Endothelial cell of umbilical vein (primary cell): ENCODE measurements around the gene HPSE2.

Experiments used
- EZH2 ChIP-seq: IDR thresholded peaks from 2 replicates; pipeline ENCODE4 v1.6.1; 2012; ENCODE audit warnings: borderline replicate concordance, low read depth, mild to moderate bottlenecking, moderate library complexity, low read length, inconsistent platforms; ENCODE audit not compliant: severe bottlenecking
- POLR2A ChIP-seq: IDR thresholded peaks from 2 replicates; pipeline ENCODE4 v1.6.1; 2012; ENCODE audit warnings: low read depth, mild to moderate bottlenecking, control low read depth, low read length
- TF ChIP-seq, protein P1 (sequence below), 2 donors: IDR thresholded peaks; 1 replicate in 1 of 2; 2 replicates in 1 of 2; pipeline ENCODE4 v1.5.1; 2011; ENCODE audit warnings: low read length in 2 of 2, mild to moderate bottlenecking in 2 of 2, moderate library complexity in 2 of 2, control low read depth in 1 of 2, inconsistent platforms in 1 of 2, low read depth in 1 of 2; ENCODE audit not compliant: insufficient read depth in 1 of 2; ENCODE audit errors: extremely low read depth in 1 of 2
- TF ChIP-seq, protein P2 (sequence below): IDR thresholded peaks from 2 replicates; pipeline ENCODE4 v1.6.1; 2011; ENCODE audit not compliant: insufficient read depth, insufficient read length

DNA sequence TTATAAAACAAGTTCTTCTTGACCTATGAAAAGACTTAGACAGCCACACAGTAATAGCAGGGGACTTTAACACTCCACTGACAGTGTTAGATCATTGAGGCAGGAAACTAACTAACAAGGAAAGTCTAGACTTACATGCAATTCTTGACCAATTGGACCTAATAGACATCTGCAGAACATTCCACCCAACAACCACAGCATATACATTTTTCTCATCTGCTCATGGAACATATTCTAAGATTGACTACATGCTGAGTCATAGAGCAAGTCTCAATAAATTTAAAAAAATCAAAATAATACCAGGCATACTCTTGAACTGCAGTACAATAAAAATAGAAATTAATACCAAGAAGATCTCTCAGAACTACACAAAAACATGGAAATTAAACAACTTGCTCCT is 569.4 kb downstream of the HPSE2 start:
- TF ChIP-seq, protein P1, sequence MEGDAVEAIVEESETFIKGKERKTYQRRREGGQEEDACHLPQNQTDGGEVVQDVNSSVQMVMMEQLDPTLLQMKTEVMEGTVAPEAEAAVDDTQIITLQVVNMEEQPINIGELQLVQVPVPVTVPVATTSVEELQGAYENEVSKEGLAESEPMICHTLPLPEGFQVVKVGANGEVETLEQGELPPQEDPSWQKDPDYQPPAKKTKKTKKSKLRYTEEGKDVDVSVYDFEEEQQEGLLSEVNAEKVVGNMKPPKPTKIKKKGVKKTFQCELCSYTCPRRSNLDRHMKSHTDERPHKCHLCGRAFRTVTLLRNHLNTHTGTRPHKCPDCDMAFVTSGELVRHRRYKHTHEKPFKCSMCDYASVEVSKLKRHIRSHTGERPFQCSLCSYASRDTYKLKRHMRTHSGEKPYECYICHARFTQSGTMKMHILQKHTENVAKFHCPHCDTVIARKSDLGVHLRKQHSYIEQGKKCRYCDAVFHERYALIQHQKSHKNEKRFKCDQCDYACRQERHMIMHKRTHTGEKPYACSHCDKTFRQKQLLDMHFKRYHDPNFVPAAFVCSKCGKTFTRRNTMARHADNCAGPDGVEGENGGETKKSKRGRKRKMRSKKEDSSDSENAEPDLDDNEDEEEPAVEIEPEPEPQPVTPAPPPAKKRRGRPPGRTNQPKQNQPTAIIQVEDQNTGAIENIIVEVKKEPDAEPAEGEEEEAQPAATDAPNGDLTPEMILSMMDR (IDR thresholded peaks at IDR 0.05; ENCODE audit: extremely low read depth in 1 of 2, insufficient read depth in 1 of 2, low read depth in 1 of 2, low read length in 2 of 2), result no peak
- TF ChIP-seq EZH2 (no peak), POLR2A (no peak)
- TF ChIP-seq, protein P2, sequence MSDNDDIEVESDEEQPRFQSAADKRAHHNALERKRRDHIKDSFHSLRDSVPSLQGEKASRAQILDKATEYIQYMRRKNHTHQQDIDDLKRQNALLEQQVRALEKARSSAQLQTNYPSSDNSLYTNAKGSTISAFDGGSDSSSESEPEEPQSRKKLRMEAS, result no peak
